GM04504 (cell line): ENCODE results near the gene CHRNB1.
"Not testable (repeated sequence)": the region's sequence is repeated elsewhere in the genome, so short reads cannot be mapped to it uniquely, and the experiment has no call there.

Experiments used
- DNase-seq: peaks from one replicate; pipeline ENCODE4 v3.0.0-alpha.2; 2012; ENCODE audit warnings: low read depth

The CHRNB1 gene

GRCh38 chr17:7468290-7468689 is 23.4 kb downstream of the CHRNB1 start:
- no peak for DNase-seq

DNA sequence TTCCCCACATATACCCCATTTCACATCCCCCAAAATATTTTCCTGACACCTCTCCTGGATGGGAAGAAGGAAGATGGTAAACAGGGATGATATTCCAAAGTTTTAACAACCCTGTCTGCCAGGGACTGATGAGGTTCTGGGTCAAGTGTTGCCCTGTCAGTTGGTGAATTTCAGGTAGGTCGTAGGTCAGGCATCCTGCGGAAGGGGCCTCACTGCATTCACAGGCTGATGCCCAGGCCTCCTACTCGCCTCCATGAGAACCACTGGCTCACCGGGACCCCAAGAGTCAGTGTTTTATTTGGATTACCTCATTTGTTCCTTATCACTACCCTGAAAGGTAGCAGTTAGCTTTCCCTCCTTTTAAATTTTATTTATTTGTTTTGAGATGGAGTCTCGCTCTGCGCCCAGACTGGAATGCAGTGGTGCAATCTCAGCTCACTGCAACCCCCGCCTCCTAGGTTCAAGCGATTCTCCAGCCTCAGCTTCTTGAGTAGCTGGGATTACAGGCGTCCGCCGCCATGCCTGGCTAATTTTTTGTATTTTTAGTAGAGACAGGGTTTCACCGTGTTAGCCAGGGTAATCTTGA is 24.0 kb downstream of the CHRNB1 start:
- no peak for DNase-seq

DNA sequence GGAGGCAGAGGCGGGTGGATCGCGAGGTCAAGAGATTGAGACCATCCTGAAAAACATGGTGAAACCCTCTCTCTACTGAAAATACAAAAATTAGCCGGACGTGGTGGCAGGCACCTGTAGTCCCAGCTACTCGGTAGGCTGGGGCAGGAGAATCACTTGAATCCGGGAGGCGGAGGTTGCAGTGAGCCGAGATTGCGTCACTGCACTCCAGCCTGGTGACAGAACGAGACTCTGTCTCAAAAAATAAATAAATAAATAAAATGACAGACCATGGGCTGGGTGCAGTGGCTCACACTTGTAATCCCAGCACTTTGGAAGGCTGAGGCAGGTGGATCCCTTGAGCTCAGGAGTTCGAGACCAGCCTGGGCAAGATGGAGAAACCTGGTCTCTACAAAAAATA is 25.0 kb downstream of the CHRNB1 start:
- not testable (repeated sequence) for DNase-seq

GRCh38 chr17:7470457-7470973 is 25.7 kb downstream of the CHRNB1 start:
- DNase-seq = not testable (repeated sequence)

GRCh38 chr17:7471729-7472128 is 26.9 kb downstream of the CHRNB1 start:
- no peak for DNase-seq

GRCh38 chr17:7474767-7475166 is 29.9 kb downstream of the CHRNB1 start:
- not testable (repeated sequence) for DNase-seq

DNA sequence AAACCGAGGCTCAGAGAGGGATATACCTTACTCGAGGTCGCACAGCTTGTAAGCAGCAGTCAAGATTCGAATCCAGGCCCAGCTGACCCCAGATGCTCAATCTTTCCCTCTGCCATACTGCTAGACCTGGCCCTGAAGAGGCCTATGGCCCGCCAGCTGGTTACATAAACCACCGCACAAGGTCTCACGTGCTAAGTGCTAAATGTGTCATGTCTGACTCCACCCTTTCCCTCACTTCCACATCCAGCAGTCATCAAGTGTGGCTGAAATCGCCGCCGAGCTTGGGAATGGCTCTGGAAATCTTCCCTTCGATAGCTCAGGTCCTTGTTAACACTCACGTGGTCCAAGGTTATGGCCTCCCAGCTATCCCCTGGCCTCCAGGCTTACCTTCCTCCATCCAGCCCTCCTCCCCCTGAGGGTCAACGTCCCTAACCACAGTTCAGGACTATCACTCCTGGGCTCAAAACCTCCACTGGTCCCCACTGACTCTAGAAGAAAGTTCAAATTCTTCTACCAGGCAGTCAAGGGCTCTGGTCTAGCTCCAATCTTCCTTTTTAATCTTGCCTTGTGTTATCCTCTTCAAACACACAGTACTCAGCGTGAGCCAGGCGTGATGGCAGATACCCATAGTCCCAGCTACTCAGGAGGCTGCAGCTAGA is 31.0 kb downstream of the CHRNB1 start:
- peak; percentile 75 for DNase-seq

GRCh38 chr17:7476494-7476893 is 31.6 kb downstream of the CHRNB1 start:
- peak; percentile 10 for DNase-seq

- DNase-seq = no peak
Measured at GRCh38 chr17:7476951-7477350, 32.1 kb downstream of the CHRNB1 start.

GRCh38 chr17:7477392-7478275 is 32.8 kb downstream of the CHRNB1 start:
- peak; percentile 83 for DNase-seq

DNA sequence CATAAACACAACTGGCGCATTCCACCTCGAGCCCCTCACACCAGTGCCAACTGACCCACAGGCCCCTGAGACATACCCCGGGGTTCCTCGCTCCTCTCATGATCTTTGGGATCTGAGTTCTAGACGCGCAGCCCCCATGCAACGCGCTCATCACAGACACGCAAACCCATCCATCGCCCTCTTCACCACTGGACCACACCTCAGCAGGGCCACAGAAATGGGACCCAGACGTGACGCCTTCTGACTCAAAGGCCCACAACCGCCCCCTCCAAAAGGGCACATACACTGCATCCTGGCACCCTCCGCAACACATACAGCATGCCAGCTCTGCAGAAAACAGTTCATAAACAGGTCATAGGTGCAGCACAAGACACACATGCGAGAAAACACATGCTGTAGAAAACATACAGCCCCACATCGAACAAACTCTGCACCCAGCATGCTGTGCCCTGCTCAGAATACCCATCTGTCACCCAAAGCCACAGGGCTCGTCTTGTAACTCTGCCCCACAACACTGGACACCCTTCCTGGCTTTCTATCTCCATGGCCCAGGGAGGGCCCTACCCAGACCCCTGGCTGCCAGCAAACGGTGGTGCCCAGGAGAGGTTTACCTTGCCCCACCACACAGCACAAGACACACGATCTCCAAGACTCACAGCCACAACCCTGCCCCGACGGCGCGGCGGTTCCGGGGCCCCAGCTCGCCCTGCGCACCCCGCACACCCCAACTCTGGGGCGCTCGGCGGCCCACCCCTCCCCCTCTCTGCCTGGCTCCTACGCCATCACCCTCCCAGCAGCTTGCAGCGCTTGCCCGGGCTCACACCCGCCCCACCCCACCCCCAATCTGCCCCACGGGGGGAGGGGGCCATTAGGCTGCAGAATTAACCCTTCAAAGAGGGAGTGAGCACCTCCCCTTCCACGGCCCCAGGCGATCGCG is 33.7 kb downstream of the CHRNB1 start:
- DNase-seq = peak; percentile 10

DNA sequence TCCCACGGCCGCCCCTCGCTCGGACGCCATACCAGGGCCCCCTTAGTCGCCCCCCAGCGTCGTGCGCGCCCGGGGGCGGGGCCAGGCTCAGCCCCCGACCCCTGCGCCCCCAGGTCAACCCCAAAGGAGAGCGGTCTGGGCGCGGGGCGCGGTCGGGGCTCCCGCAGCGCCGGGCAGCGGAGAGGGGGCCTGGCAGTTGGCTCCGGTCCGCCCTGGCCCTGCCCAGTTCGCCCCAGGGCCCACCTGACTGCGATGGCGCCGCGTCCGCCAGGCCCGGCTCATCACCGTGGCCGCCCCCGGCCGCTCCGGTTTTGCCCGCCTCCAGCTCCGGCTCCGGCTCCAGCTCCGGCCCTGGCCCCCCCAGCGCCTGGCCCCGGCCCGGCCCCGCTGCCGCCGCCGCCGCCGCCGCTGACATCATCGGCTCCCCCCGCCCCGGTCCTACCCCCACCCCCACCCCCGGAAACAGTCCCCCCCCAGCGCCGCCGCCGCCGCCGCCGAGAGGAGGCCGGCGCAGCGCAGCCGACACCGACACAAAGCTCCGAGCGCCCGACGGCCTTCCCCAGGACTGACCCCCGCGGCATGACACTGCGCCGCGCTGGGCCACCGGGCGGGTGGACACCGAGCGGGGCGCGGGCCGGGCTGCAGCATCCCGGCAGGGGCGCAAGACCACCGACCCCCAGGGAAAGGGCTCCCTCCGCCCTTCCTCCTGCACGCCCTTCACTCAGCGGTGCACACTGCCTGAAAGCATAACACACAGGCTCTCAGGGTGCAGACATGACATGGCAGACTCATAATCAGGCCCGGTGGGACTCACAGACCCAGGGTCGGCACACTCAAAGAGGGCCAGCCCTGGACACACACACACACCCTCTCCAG is 34.6 kb downstream of the CHRNB1 start, which contains the start of gene ZBTB4:
Gene ZBTB4, minus strand, starts transcription at position 419 of the 876 bp plus-strand sequence. CDS start 12,830 bp downstream, outside the sequence.
- DNase-seq = peak; percentile 16

GRCh38 chr17:7480089-7480384 is 35.2 kb downstream of the CHRNB1 start:
- no peak for DNase-seq

DNA sequence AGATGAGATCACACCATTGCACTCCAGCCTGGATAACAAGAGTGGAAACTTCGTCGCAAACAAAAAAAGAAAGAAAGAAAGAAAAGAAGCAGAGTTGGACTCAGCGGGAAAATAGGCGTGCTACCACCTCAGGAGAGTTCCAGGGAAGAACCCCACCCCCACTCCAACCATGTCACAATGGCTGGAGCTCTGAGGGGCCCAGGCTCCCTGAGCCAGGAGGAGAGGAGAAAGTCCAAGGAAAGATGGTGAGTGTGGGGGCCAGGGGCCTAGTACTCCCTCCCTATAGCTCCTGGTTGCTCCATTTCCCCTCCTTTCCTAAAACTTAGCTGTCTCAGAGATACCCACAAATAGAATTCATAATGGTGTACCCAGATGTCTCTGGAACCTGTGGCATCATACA is 36.4 kb downstream of the CHRNB1 start, which contains the start of gene SLC35G6:
Gene SLC35G6, plus strand, starts transcription at position 172 of the 400 bp plus-strand sequence. Its CDS starts 71 bp downstream, at position 243.
- not testable (repeated sequence) for DNase-seq

GRCh38 chr17:7481842-7482741 is 37.2 kb downstream of the CHRNB1 start:
- DNase-seq = not testable (repeated sequence)

- not testable (repeated sequence) for DNase-seq
Measured at GRCh38 chr17:7482742-7483088, 37.9 kb downstream of the CHRNB1 start.

DNA sequence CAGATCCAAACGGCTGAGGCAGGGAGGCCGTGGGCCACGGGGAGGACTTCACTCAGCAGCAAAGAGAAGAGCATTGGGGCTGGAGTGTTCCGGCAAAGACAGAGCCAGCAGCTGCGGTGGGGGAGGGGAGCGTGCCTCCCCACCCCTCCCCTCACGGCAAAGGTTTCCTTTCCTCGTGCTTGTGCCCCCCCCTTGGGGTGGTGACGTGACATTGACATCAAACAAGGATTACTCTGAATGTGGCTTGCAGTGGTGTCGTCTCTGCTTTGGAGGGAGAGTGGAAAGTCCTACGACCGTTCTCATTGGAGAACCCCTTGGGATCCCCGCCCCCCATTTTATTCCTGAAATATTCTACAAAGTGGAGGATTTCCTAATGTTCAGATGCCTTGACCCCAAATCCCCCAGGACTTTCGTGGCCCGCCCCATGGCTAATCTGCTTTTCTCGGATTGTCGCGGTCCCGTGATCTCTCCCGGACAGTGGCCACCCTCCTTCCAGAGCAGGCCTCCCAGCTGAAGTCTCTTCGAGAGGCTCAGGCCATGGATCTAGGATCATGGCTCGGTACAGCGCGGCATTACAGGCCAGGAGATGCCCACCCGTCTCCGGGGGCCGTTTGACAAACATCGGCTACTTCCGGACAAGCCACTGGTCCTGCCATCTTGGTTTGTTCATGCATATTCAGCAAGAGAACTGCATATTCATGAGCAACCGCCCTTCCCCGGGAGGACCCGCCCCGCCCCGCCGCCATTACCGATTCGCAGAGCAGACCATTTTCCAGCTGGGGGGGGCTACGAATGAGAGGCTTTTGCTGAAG is 38.6 kb downstream of the CHRNB1 start:
- DNase-seq = peak; percentile 69

- peak; percentile 97 for DNase-seq
Measured at GRCh38 chr17:7484067-7484918, 39.4 kb downstream of the CHRNB1 start, which contains the start of gene POLR2A. Gene POLR2A (plus strand): TSS chr17:7484366.
